ENCODE measurements around the gene ARHGAP21. TPM values are rescaled to one million over a fixed set of nuclear protein-coding genes. Genes with fewer than 3 reads are reported as not detected.
A peak's percentile ranks its signal among the peaks of the same experiment; 100 is the strongest.

ARHGAP21 gene
- total and polyA plus RNA-seq, 2 donors from 2014 or later, result 12.7 to 74.3 TPM

GRCh38 chr10:24642921-24643678 lies 80.6 kb downstream of the ARHGAP21 start:
- Histone ChIP-seq H3K4me3 (ENCODE audit: low read length in 3 of 3) (no peak overlapping the region), H3K9ac (ENCODE audit: low read length in 3 of 3) (no peak overlapping the region), H3K36me3 (ENCODE audit: control insufficient read depth in 2 of 3, insufficient read depth in 3 of 3, low read length in 3 of 3) (no peaks in the 10 kb centered on the region), H3K27ac (ENCODE audit: low read depth in 2 of 2, low read length in 2 of 2) (no peak overlapping the region), H3K4me1 (ENCODE audit: control insufficient read depth in 2 of 3, insufficient read depth in 2 of 3, low read depth in 1 of 3, low read length in 3 of 3) (no peaks in the 10 kb centered on the region), H3K9me3 (ENCODE audit: control insufficient read depth in 2 of 3, insufficient read depth in 1 of 3, low read length in 3 of 3) (no peaks in the 10 kb centered on the region), H3K27me3 (ENCODE audit: control insufficient read depth, insufficient read depth, low read length) (no peaks in the 10 kb centered on the region)
- peak; percentile 91 for FAIRE-seq
- intact Hi-C loops (cut with DNase I), result no loop called here
- peak; percentile 81 for TF ChIP-seq CTCF (IDR thresholded peaks at IDR 0.05; ENCODE audit: borderline replicate concordance, extremely low read depth, insufficient read depth)
- peak in 3 of 5 donors; percentile 14 to 74 (median 44) for DNase-seq

- no peaks in the 10 kb centered on the region for H3K36me3 ChIP-seq (ENCODE audit: control insufficient read depth in 2 of 3, insufficient read depth in 3 of 3, low read length in 3 of 3)
- no peak for TF ChIP-seq CTCF (IDR thresholded peaks at IDR 0.05; ENCODE audit: borderline replicate concordance, extremely low read depth, insufficient read depth)
- no peak overlapping the region for H3K27ac ChIP-seq (ENCODE audit: low read depth in 2 of 2, low read length in 2 of 2)
- no peaks in the 10 kb centered on the region for H3K4me1 ChIP-seq (ENCODE audit: control insufficient read depth in 2 of 3, insufficient read depth in 2 of 3, low read depth in 1 of 3, low read length in 3 of 3)
- no peaks in the 10 kb centered on the region for H3K27me3 ChIP-seq (ENCODE audit: control insufficient read depth, insufficient read depth, low read length)
- intact Hi-C loops (cut with DNase I), result no loop called here
- H3K9me3 ChIP-seq (ENCODE audit: control insufficient read depth in 2 of 3, insufficient read depth in 1 of 3, low read length in 3 of 3), result no peaks in the 10 kb centered on the region
- DNase-seq (no peak), FAIRE-seq (no peak)
- no peak overlapping the region for H3K9ac ChIP-seq (ENCODE audit: low read length in 3 of 3)
- H3K4me3 ChIP-seq (ENCODE audit: low read length in 3 of 3), result no peak overlapping the region
Measured at GRCh38 chr10:24639124-24639523, 84.6 kb downstream of the ARHGAP21 start.

- H3K27me3 ChIP-seq (ENCODE audit: control insufficient read depth, insufficient read depth, low read length), result no peaks in the 10 kb centered on the region
- TF ChIP-seq CTCF (IDR thresholded peaks at IDR 0.05; ENCODE audit: borderline replicate concordance, extremely low read depth, insufficient read depth), result no peak
- H3K9ac ChIP-seq (ENCODE audit: low read length in 3 of 3), result no peak overlapping the region
- no peak overlapping the region for H3K27ac ChIP-seq (ENCODE audit: low read depth in 2 of 2, low read length in 2 of 2)
- DNase-seq (no peak), FAIRE-seq (no peak)
- H3K4me3 ChIP-seq (ENCODE audit: low read length in 3 of 3), result no peak overlapping the region
- intact Hi-C loops (cut with DNase I), result no loop called here
- no peaks in the 10 kb centered on the region for H3K4me1 ChIP-seq (ENCODE audit: control insufficient read depth in 2 of 3, insufficient read depth in 2 of 3, low read depth in 1 of 3, low read length in 3 of 3)
- H3K9me3 ChIP-seq (ENCODE audit: control insufficient read depth in 2 of 3, insufficient read depth in 1 of 3, low read length in 3 of 3), result no peaks in the 10 kb centered on the region
- H3K36me3 ChIP-seq (ENCODE audit: control insufficient read depth in 2 of 3, insufficient read depth in 3 of 3, low read length in 3 of 3), result peaks cover 0 to under 1% (median 0%) of the 10 kb centered on the region in 3 donors
Measured at GRCh38 chr10:24625778-24626177, 97.9 kb downstream of the ARHGAP21 start.

All from kidney (tissue), 14 donors.